ENCODE data around the gene ARHGEF7.
"Not testable (repeated sequence)": the region's sequence is repeated elsewhere in the genome, so short reads cannot be mapped to it uniquely, and the experiment has no call there.

ARHGEF7 gene, protein sequence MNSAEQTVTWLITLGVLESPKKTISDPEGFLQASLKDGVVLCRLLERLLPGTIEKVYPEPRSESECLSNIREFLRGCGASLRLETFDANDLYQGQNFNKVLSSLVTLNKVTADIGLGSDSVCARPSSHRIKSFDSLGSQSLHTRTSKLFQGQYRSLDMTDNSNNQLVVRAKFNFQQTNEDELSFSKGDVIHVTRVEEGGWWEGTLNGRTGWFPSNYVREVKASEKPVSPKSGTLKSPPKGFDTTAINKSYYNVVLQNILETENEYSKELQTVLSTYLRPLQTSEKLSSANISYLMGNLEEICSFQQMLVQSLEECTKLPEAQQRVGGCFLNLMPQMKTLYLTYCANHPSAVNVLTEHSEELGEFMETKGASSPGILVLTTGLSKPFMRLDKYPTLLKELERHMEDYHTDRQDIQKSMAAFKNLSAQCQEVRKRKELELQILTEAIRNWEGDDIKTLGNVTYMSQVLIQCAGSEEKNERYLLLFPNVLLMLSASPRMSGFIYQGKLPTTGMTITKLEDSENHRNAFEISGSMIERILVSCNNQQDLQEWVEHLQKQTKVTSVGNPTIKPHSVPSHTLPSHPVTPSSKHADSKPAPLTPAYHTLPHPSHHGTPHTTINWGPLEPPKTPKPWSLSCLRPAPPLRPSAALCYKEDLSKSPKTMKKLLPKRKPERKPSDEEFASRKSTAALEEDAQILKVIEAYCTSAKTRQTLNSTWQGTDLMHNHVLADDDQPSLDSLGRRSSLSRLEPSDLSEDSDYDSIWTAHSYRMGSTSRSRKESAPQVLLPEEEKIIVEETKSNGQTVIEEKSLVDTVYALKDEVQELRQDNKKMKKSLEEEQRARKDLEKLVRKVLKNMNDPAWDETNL

DNA sequence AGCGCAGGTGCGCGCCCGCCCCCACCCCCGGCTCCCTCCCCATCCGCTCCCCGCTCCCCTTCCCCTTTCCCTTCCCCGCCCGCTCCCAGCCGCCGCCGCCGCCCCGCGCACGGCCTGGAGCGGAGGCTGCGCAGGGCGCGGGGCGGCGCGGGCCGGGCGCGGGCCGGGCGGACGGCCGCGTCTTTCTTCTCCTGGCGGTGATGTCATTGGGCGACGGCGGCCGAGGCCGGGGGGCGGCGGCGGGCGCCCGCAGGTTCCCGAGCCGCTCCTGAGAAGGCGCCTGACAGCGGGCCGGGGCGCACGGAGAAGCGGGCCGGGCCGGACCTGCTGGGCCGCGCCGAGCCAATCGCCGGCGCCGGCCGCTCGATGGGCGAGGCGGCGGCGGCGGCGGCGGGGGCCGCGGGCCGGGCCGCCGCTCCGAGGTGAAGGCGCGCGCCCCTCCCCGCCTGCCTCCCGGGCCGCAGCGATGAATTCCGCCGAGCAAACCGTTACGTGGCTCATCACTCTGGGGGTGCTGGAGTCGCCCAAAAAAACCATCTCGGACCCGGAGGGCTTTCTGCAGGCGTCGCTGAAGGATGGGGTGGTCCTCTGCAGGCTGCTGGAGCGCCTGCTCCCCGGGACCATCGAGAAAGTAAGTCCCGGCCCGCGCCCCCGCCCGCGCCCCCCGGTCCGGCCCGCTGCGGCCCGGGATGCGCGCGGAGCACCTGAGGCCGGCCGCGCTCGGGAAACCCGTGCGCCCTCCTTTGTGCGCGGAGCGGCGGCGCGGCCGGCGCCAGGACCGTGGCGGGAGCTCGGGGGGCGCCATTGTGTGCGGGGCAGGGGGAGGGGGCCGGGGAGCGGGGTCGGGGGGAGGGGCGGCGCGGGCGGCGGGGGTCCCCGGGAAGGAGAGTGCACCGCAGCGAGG, at the start of gene ARHGEF7:
TSS of gene ARHGEF7 (plus strand) at position 250 of the 904 bp plus-strand sequence. CDS start at position 467, 217 bp downstream.
- no peak for DNase-seq

DNA sequence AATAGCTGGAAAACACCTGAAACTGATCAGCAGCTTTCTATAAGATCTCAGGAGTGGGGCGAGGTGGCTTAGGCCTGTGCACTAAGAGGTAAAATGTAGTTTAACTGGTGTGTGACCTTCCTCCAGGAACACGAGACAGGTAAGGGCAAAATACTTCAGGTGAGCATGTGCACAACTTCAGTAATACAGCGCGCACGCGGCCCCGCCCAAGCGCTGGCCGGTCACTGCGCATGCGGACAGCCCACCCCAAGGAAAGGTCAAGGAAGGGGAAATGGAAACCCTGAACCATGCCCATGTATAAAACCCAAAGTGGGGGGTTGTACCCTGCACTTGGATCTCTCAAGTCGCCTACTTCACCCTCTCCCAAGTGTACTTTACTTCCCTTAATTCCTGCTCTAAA, 49.4 kb upstream of the ARHGEF7 start:
- no peak for DNase-seq

DNA sequence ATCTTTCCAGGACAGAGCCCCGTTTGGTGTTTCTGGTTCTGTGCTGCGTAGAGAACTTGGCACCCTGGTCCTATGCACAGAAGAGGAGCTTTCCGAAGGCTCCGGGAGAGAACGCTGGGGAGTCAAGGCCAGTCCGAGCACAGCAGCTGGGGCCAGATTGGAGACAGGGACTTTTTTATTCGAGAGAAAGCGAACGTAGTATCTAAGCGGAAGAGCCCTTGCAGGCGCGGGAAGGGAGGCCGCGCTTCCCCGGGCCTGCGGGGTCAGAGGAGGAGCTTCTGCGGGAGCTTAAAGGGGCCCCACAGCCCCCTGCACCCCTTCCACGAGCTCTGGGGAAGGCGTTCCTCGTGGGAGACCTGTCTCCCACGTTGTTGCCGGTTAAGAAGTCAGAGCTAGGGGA, 48.6 kb upstream of the ARHGEF7 start:
- DNase-seq = no peak

DNA sequence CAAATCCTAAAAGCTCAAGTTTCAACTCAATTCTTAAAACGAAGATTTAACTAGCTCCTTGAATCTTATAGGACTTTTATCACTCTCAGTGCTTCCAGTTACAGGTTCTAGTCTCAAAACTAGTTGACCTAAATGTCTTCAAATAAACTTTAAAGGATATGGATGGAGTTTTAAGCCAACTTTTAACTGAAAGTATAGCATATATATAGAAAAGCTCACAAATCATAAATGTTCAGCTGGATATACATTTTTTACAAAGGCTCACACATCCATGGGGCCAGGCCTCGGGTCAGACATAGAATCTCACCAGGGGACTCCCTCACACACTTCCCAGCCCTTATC, 47.1 kb upstream of the ARHGEF7 start:
- DNase-seq = no peak

DNA sequence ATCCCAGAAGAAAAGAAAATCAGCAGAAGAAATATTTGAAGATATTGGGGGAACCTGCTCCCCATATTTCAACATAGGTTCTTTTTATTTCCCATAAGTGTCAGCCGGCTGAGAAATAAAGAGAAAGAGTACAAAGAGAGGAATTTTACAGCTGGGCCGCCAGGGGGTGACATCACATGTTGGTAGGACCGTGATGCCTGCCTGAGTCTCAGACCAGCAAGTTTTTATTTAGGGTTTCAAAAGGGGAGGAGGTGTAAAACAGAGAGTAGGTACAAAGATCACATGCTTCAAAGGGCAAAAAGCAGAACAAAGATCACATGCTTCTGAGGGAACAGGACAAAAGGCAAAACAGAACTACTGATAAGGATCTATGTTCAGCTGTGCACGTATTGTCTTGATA, 44.0 kb upstream of the ARHGEF7 start:
- not testable (repeated sequence) for DNase-seq

DNA sequence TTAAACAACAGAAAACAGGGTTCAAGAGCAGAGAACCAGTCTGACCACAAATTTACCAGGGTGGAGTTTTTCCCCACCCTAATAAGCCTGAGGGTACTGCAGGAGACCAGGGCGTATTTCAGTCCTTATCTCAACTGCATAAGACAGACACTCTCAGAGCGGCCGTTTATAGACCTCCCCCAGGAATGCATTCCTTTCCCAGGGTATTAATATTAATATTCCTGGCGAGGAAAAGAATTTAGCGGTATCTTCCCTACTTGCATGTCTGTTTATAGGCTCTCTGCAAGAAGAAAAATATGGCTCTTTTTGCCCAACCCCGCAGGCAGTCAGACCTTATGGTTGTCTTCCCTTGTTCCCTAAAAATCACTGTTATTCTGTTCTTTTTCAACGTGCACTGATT, 43.6 kb upstream of the ARHGEF7 start:
- DNase-seq = not testable (repeated sequence)

DNA sequence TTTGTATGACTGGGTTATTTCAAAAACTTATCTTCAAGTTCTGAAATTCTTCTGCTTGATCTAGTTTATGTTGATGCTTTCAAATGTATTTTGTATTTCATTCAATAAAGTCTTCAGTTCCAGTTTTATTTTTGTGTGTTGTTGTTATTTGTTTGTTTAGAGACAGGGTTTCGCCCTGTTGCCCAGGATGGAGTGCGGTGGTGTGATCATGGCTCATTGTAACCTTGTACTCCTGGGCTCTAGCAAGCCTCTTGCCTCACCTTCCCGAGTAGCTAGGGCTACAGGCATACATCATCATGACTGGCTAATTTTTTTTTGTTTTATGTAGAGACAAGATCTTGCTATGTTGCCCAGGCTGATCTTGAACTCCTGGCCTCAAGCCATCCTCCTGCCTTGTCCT, 40.3 kb upstream of the ARHGEF7 start:
- no peak for DNase-seq

DNA sequence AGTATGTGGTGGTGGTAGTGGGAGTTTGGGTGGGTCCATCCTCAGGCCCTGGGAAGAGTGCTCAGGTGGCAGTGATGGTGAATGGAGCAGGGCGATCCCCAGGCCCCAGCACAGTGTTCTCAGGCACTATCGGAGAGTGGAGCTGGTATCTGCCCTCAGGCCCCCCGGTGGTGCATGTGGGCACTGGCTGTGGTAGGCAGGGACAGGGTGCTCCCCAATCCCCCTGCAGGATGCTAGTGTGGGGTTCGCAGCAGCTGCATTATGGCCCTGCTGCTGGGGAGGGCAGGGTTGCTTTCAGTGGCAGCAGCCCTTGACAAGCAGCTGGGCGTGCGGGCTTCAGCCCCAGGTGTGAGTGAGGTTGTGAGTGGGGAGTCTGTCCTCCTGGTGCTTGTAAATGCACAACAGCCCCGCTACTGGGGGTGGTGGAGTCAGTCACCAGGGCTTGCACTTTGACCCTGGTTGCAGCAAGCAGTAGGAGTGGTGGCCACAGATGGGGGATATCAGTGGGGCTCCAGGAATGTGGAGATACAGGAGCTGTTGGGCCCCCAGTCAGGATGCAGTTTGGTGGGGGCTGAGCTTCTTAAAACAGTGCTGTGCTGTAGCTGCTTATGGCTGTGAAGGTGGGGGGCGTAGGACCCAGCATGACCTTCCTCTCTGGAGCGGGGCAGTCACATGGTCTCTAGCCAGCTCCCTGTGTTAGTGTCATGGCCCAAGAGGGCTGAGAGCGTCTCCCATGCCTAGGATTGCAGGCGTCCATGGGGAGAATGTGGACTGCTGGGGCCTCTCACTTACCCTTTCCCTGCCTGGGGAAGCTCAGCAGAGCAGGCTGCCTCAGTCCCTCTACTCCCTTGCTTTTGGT, 38.7 kb upstream of the ARHGEF7 start:
- no peak for DNase-seq

DNA sequence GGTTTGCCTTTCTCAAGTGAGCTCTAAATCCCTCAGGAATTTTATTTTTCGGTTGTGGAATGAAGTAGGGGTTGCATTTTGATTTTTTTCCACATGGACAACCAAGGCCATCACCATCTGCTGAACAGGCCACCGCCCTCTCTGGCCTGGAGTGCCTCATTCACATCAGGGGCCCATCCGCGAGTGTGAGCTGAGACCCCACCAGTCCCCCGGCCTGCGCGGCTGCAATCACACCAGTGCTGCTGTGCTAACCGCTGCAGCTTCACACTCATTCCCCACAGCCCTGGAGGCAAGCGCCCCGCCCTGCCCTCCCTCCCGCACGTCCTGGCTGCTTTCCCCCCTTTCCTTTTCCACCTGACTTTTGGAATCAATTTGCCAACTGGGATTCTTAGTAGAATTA, 35.7 kb upstream of the ARHGEF7 start:
- DNase-seq = no peak

DNA sequence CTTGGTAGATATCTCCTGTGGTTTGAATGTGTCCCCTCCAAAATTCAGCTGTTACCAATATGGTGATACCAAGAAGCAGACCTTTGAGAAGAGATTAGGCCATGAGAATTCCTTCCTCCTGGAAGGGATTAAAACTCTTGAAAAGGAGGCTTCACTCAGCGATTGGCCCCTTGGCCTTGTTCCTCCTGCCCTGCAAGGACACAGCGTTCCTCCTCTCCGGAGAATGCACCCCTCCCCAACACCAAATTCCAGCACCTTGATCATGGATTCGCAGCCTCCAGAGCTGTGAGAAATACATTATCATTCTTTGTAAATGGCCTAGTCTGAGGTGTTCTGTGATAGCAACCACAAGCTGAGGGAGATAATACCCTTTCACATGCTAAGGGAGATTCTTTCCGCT, 34.5 kb upstream of the ARHGEF7 start:
- no peak for DNase-seq

DNA sequence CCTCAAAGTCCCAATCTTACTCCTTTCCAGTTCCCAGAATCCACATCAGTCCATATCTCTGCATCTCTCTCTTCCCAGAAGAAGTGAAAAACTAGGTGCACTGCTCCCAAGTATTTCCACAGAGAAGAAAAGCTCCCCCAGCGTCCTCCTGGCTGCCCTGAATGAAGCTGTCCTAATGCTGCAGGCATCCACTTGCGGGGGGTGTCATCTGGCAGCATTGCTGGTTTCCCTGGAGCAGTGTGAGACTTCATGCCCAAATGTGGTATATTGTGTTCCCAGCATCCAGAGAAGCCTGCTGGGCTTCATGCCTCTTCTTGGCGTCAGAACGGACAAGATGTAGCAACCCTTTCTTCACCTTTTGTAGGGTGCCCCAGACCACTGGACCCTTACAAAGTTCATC, 32.9 kb upstream of the ARHGEF7 start:
- no peak for DNase-seq

DNA sequence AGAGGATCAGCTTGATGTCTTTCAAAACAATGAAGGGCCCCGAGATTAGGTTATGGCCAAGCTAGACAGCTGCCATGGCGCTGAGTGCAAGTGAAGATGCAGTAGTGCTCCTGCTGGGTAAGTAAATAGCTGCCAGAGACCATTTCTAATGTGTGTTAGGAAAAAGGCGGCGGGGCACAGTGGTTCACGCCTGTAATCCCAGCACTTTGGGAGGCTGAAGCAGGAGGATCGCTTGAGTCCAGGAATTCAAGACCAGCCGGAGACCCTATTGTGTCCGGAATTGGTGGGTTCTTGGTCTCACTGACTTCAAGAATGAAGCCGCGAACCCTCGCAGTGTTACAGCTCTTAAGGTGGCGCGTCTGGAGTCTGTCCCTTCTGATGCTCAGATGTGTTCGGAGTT, 32.3 kb upstream of the ARHGEF7 start:
- DNase-seq = not testable (repeated sequence)

DNA sequence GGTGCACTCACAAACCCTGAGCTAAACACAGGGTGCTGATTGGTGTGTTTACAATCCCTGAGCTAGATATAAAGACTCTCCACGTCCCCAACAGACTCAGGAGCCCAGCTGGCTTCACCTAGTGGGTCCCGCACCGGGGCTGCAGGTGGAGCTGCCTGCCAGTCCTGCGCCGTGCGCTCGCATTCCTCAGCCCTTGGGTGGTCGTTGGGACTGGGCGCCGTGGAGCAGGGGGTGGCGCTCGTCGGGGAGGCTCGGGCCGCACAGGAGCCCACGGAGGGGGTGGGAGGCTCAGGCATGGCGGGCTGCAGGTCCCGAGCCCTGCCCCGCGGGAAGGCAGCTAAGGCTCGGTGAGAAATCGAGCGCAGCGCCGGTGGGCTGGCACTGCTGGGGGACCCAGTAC, 31.4 kb upstream of the ARHGEF7 start:
- DNase-seq = not testable (repeated sequence)

DNA sequence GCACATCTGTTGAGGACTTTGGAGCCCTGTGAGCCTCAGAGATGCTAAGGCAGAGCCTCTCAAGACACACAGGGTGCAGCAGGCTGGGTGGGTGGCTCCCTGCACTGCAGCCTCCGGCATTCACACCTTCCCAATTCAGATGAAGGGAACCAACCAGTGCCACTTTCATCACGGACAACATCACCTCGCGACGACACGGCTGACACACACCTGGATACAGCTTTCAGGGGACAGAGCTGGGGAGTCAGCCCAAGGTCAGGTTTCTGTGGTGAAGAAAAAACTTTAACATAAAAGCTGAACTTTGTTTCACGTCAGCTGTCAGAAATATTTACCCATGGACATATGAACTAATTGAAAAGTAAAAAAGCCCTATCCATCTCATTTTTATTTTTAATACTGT, 24.9 kb upstream of the ARHGEF7 start:
- no peak for DNase-seq

DNA sequence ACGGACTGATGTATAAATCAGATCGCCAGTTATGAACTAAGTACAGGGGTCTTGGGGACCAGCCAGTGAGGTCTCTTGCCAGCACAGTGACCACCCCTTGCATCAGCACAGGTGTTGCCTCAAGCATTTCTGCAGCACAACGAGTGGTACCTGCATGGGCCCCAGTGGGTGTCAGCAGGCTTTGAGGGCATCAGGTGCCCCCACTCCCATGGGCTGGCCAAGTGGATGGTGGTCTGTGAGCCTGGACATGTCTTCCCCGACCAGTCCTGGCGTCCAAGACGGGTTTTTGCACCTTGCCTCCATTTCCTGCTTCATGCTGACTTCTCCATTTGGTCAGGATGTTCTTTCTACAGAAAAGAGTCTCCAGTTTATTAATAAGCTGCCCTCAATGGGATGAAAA, 22.4 kb upstream of the ARHGEF7 start:
- no peak for DNase-seq

DNA sequence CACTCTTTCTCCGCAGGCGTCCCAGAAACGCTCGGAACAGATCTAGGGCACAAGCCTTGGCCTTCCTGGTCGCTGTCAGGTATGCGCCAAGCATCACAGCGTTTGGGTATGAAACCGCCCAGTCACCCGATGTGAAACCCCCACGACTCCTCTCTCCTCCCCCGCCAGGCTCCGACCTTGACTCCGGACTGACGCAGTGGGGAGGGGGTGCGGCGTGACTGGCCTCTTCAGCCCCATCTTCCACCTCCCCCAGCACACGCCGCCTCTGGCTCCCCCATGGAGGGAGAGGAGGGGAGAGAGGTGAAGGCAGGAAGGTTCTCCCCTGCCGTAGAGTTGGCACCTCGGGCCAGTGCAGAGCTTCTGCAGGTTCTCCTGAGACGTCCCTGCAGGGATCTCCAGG, 22.0 kb upstream of the ARHGEF7 start:
- DNase-seq = no peak

DNA sequence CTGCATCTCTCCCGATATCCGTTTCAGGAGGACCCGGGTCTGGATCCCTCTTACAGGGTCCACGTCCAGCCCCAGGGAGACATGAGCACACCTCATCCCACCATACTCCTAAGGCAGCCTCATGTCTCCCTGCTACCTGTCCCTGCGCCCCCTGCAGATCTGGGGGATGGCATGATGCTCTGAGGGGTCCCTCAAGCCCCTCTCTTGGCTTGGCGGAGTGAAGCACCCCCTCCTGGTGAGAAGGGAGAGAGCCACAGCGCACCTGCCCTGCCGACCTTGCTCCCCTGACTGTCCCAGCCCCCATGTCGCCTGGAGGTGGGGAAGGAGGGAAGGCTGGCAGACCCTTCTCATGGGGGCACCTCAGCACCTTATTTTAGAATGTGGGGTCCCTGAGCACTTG, 21.5 kb upstream of the ARHGEF7 start:
- DNase-seq = no peak

DNA sequence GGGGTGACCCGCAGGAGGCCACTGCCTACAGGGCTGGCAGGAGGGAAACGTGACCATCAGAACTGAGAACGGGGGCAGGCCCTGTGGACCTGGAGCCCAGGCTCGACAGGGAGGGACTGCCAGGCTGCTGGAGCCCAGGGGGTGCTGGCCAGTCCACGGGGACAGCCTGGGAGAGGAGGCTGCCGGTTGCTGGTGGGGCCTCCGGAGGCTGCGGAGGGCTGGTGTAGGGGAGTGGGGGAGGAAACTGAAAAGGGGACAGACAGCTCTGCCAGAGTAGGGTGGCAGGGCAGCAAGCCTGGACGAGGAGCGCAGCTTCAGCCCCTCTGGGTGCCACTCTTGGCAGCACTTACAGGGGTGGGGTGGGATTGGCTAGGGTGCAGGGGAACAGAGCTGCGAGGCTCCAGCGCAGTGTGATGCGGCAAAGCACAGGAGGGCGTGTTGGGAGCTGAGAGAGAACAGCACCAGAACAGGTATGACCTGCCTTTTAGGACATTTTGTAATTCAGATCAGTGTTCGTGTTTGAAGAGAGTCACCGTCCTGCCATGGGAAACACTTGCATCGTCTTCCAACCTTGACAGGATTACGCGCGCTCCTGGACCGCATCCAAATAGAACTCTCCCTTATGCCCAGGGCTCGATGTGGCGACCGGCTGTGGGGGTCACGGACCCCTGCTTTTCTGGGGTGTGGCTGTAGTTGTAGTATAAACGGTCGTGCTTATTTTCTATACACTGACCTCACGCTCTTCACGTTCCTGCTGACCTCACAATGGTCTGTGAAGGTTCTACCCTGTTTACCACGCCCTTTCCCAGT, 19.9 kb upstream of the ARHGEF7 start:
- DNase-seq = no peak

DNA sequence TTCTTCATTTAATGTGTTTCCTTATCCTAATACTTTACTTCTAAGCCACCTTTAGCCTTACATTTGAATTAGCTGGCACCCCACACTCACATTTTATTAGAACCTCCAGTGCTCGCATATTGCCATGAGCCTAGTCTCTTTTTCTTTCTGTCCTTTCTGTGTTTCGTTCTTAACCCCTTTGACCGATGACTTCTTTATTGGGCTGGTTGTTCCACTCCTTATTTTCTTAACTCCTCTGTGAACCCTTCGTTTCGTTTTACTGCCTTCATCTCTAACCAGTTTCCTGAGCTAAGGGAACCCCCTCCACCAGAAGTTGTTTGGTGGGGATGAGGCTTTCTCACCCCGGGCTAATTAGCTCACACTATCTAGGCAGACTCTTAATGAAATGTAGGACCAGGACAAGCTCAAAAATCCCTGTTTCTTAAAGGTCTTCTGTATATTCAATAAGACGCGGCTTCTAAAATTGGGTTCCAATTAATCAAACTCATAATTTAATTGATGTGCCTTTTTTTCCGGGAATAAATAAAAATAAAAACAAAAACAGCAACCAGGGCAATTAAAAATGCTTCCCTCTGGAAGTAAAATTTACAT, 19.1 kb upstream of the ARHGEF7 start:
- no peak for DNase-seq

DNA sequence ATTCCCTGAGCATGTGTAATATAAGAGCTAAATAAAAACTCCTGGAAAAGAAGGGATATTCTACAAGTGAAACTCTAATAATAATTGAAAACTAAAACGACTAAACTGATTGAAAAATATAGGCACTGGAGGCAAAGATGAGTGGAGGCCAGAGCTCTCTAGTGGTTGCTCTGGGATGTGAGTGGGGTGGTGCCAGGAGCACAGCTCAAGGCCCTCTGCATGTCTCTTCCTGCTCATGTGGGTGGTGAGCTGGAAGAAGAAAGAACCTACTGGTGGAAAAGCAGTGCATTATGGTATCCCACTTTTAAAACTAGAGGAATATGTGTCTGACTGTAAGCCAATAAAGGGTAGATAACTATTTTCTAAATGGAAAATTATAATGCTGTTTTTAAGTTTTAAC, 15.8 kb upstream of the ARHGEF7 start:
- no peak for DNase-seq

DNA sequence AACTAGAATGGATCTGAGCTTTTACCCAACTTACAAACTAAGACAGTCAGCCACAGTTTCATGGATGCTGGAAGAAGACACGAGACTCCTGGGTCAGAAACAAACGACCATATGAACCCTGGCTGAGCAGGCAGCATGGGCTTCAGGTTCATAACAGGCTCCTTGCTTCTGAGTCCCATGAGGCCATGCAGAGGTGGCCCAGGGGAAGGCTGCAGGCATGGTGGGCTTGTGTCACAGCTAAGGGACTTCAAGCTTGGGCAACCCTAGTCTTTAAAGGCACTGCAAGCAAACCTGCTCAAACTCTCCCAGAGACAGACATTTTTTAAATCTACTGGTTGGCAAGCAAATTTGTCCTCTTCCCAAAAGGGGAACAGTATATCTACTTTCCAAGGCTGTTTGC, 5.1 kb upstream of the ARHGEF7 start:
- no peak for DNase-seq
